ENCODE data around the gene GNAO1. TPM values are rescaled to one million over a fixed set of nuclear protein-coding genes. Genes with fewer than 3 reads are reported as not detected.
A peak's percentile ranks its signal among the peaks of the same experiment; 100 is the strongest.

Gene GNAO1
- total RNA-seq, 1 donor from 2014 or later = 14.6 TPM

- H3K4me1 Mint-ChIP-seq (ENCODE audit: low read depth) = no peaks in the 10 kb centered on the region
- no peak for DNase-seq (ENCODE audit: low spot score, unreplicated experiment)
- H3K27ac Mint-ChIP-seq = no peak overlapping the region
- no peaks in the 10 kb centered on the region for H3K36me3 Mint-ChIP-seq (ENCODE audit: insufficient read depth)
- H3K27me3 Mint-ChIP-seq = peaks cover 2% of the 10 kb centered on the region
- TF ChIP-seq CTCF (IDR thresholded peaks at IDR 0.05; ENCODE audit: unreplicated experiment) = no peak
- H3K9me3 Mint-ChIP-seq (ENCODE audit: low read depth) = no peaks in the 10 kb centered on the region
- no peak overlapping the region for H3K4me3 Mint-ChIP-seq (ENCODE audit: low read depth)
Observed at GRCh38 chr16:56279914-56280313, 88.6 kb downstream of the GNAO1 start.

GRCh38 chr16:56281249-56281805 is 90.0 kb downstream of the GNAO1 start:
- H3K36me3 Mint-ChIP-seq (ENCODE audit: insufficient read depth) = no peaks in the 10 kb centered on the region
- no peaks in the 10 kb centered on the region for H3K27me3 Mint-ChIP-seq
- peak; percentile 41 for TF ChIP-seq CTCF (IDR thresholded peaks at IDR 0.05; ENCODE audit: unreplicated experiment)
- H3K4me3 Mint-ChIP-seq (ENCODE audit: low read depth) = no peak overlapping the region
- H3K27ac Mint-ChIP-seq = no peak overlapping the region
- no peak for DNase-seq (ENCODE audit: low spot score, unreplicated experiment)
- no peaks in the 10 kb centered on the region for H3K4me1 Mint-ChIP-seq (ENCODE audit: low read depth)
- no peaks in the 10 kb centered on the region for H3K9me3 Mint-ChIP-seq (ENCODE audit: low read depth)

- no peaks in the 10 kb centered on the region for H3K4me1 Mint-ChIP-seq (ENCODE audit: low read depth)
Observed at GRCh38 chr16:56282451-56282850, 91.2 kb downstream of the GNAO1 start.

GRCh38 chr16:56284521-56284920 is 93.2 kb downstream of the GNAO1 start:
- H3K9me3 Mint-ChIP-seq (ENCODE audit: low read depth) = no peaks in the 10 kb centered on the region
- H3K27me3 Mint-ChIP-seq = no peaks in the 10 kb centered on the region
- no peaks in the 10 kb centered on the region for H3K4me1 Mint-ChIP-seq (ENCODE audit: low read depth)
- no peak overlapping the region for H3K27ac Mint-ChIP-seq
- H3K36me3 Mint-ChIP-seq (ENCODE audit: insufficient read depth) = no peaks in the 10 kb centered on the region
- no peak for DNase-seq (ENCODE audit: low spot score, unreplicated experiment)
- H3K4me3 Mint-ChIP-seq (ENCODE audit: low read depth) = no peak overlapping the region
- no peak for TF ChIP-seq CTCF (IDR thresholded peaks at IDR 0.05; ENCODE audit: unreplicated experiment)

More at GRCh38 chr16:56282451-56282850, 91.2 kb downstream of the GNAO1 start:
- no peak overlapping the region for H3K27ac Mint-ChIP-seq
- H3K9me3 Mint-ChIP-seq (ENCODE audit: low read depth) = no peaks in the 10 kb centered on the region
- no peaks in the 10 kb centered on the region for H3K36me3 Mint-ChIP-seq (ENCODE audit: insufficient read depth)
- H3K4me3 Mint-ChIP-seq (ENCODE audit: low read depth) = no peak overlapping the region
- no peak for DNase-seq (ENCODE audit: low spot score, unreplicated experiment)
- no peaks in the 10 kb centered on the region for H3K27me3 Mint-ChIP-seq
- TF ChIP-seq CTCF (IDR thresholded peaks at IDR 0.05; ENCODE audit: unreplicated experiment) = no peak

GRCh38 chr16:56286809-56287208 is 95.5 kb downstream of the GNAO1 start:
- no peak for DNase-seq (ENCODE audit: low spot score, unreplicated experiment)
- Mint-ChIP-seq H3K27ac (no peak overlapping the region), H3K9me3 (ENCODE audit: low read depth) (no peaks in the 10 kb centered on the region), H3K36me3 (ENCODE audit: insufficient read depth) (no peaks in the 10 kb centered on the region), H3K27me3 (no peaks in the 10 kb centered on the region), H3K4me3 (ENCODE audit: low read depth) (no peak overlapping the region), H3K4me1 (ENCODE audit: low read depth) (peaks cover 5% of the 10 kb centered on the region)
- TF ChIP-seq CTCF (IDR thresholded peaks at IDR 0.05; ENCODE audit: unreplicated experiment) = no peak

All from progenitor cell of endocrine pancreas (in vitro differentiated cells).